A549 (cell line): ENCODE results near the gene CCDC188. TPM values are rescaled to one million over a fixed set of nuclear protein-coding genes. Genes with fewer than 3 reads are reported as not detected.

Experiments
- ATAC-seq, 2 experiments: fragments of 200-7000 bp in 1 of 2; fragments of >200 bp in 1 of 2; cut with Nextera tagmentation in 1 of 2; cut with Tn5 transposase in 1 of 2; 3 replicates each; pipeline versions ENCODE4 v1.8.0 to v1.9.1; 2018 to 2020; ENCODE audit warnings: mild to moderate bottlenecking in 1 of 2, moderate library complexity in 1 of 2
- CTCF ChIA-PET: fragments of 300-600 bp; sonication (Branson Sonifier 250); formaldehyde crosslinking; extraction: SDS; loops from one replicate; lab custom pipeline; 2021; ENCODE audit warnings: antibody characterized with exemption, inconsistent platforms; lab: Yijun Ruan, JAX
- POLR2A ChIA-PET: fragments of 350-600 bp; formaldehyde crosslinking; extraction: SDS; loops from one replicate; lab custom pipeline; 2021; ENCODE audit warnings: antibody characterized with exemption, inconsistent platforms; lab: Yijun Ruan, JAX
- DNase-seq, 2 experiments: peaks; one replicate each; pipeline versions ENCODE4 v3.0.0 to v3.0.0-alpha.2; 2011 to 2016; ENCODE audit warnings: low read depth in 1 of 2, low spot score in 1 of 2
- FAIRE-seq: peaks from 2 replicates; lab custom pipeline; 2011; peaks lifted over from hg19 to GRCh38; lab: Jason Lieb, UNC
- H3K27ac ChIP-seq, 2 experiments: fragments of >200 bp; sonication (Bioruptor Twin); formaldehyde crosslinking; 3 replicates each; pipeline ENCODE4 v1.5.1; 2016 to 2017
- H3K4me1 ChIP-seq: fragments of >200 bp; sonication (Bioruptor Twin); formaldehyde crosslinking; 3 replicates; pipeline ENCODE4 v1.6.1; 2016
- H3K4me2 ChIP-seq: fragments of >200 bp; sonication (Bioruptor Twin); formaldehyde crosslinking; 3 replicates; pipeline ENCODE4 v1.6.1; 2016
- H3K4me3 ChIP-seq: fragments of >200 bp; sonication (Bioruptor Twin); formaldehyde crosslinking; 3 replicates; pipeline ENCODE4 v1.5.1; 2016
- H3K9me3 ChIP-seq: fragments of >200 bp; sonication (Bioruptor Twin); formaldehyde crosslinking; 3 replicates; pipeline ENCODE4 v1.6.1; 2016
- ATOH8 ChIP-seq: fragments of 250-450 bp; sonication (Bioruptor Pico); IDR thresholded peaks from 2 replicates; pipeline ENCODE4 v1.5.0; 2020; ENCODE audit warnings: low read depth, mild to moderate bottlenecking, moderate library complexity
- BHLHE40 ChIP-seq: IDR thresholded peaks from 2 replicates; pipeline ENCODE4 v1.6.1; 2012; ENCODE audit warnings: low read depth, low read length, inconsistent platforms
- CEBPB ChIP-seq, 2 experiments: fragments of >200 bp in 1 of 2; sonication (Bioruptor Twin) in 1 of 2; formaldehyde crosslinking in 1 of 2; IDR thresholded peaks; 2 replicates each; pipeline ENCODE4 v1.6.1; 2012 to 2016
- CTCF ChIP-seq: fragments of >200 bp; sonication (Bioruptor Twin); formaldehyde crosslinking; IDR thresholded peaks from 3 replicates; pipeline ENCODE4 v1.5.1; 2016
- EHMT2 ChIP-seq: fragments of 200-600 bp; sonication (generic); IDR thresholded peaks from 2 replicates; pipeline ENCODE4 v1.6.1; 2016; ENCODE audit warnings: antibody characterized with exemption, low read depth, mild to moderate bottlenecking, moderate library complexity
- EP300 ChIP-seq, 2 experiments: fragments of >200 bp; sonication (Bioruptor Twin); formaldehyde crosslinking; IDR thresholded peaks; 2 replicates in 1 of 2; 3 replicates in 1 of 2; pipeline ENCODE4 v1.6.1; 2016 to 2017
- FOSB ChIP-seq: fragments of 250-450 bp; sonication (Bioruptor Pico); IDR thresholded peaks from 2 replicates; pipeline ENCODE4 v1.5.0; 2020; ENCODE audit warnings: mild to moderate bottlenecking, moderate library complexity
- GATA3 ChIP-seq: IDR thresholded peaks from 2 replicates; pipeline ENCODE4 v1.6.1; 2012; ENCODE audit warnings: borderline replicate concordance
- HES2 ChIP-seq: fragments of >200 bp; sonication (Bioruptor Twin); formaldehyde crosslinking; IDR thresholded peaks from 2 replicates; pipeline ENCODE4 v1.6.1; 2016
- HMGXB4 ChIP-seq: fragments of 250-450 bp; sonication (Bioruptor Pico); IDR thresholded peaks from 2 replicates; pipeline ENCODE4 v1.5.0; 2021; ENCODE audit warnings: mild to moderate bottlenecking, moderate library complexity, borderline replicate concordance
- HOXB5 ChIP-seq: fragments of 250-450 bp; sonication (Bioruptor Pico); IDR thresholded peaks from 2 replicates; pipeline ENCODE4 v1.5.0; 2020; ENCODE audit warnings: mild to moderate bottlenecking, moderate library complexity
- NFE2L2 ChIP-seq: fragments of 150-350 bp; conservative IDR thresholded peaks from 2 replicates; pipeline ENCODE4 v1.6.1; 2014; ENCODE audit warnings: low read length
- NR3C1 ChIP-seq: fragments of >200 bp; sonication (Bioruptor Twin); formaldehyde crosslinking; IDR thresholded peaks from 3 replicates; pipeline ENCODE4 v1.6.1; 2017
- POLR2AphosphoS2 ChIP-seq: conservative IDR thresholded peaks from 2 replicates; pipeline ENCODE4 v1.6.1; 2012; ENCODE audit warnings: low read length, improper control_type of control experiment, inconsistent platforms
- RAD21 ChIP-seq, 2 experiments: fragments of >200 bp in 1 of 2; sonication (Bioruptor Twin) in 1 of 2; formaldehyde crosslinking in 1 of 2; IDR thresholded peaks in 1 of 2; conservative IDR thresholded peaks in 1 of 2; 2 replicates in 1 of 2; 3 replicates in 1 of 2; pipeline ENCODE4 v1.6.1; 2012 to 2018; ENCODE audit warnings: inconsistent platforms in 1 of 2
- RARB ChIP-seq: fragments of 250-450 bp; sonication (Bioruptor Pico); IDR thresholded peaks from 2 replicates; pipeline ENCODE4 v1.8.0; 2021; ENCODE audit warnings: mild to moderate bottlenecking, moderate library complexity
- ZC3H11A ChIP-seq: fragments of 450-650 bp; IDR thresholded peaks from 2 replicates; pipeline ENCODE4 v1.6.1; 2014; ENCODE audit warnings: antibody characterized with exemption, mild to moderate bottlenecking
- WGBS: methylation state at CpG from one replicate; pipeline ENCODE4 v1.1.6; 2017; ENCODE audit errors: missing lambda C conversion rate; 5-methylcytosine and 5-hydroxymethylcytosine counted together
- polyA plus RNA-seq, 4 experiments: library from polyadenylated mRNA; depleted of rRNA in 3 of 4; stranded (reverse); fragments of >200 nt; fragmentation: RNase III in 1 of 4; extraction: RNeasy Plus Mini Kit Qiagen cat#74134 plus additional on column Dnase treatment in 1 of 4; gene quantifications; 2 replicates in 3 of 4; 3 replicates in 1 of 4; pipeline ENCODE4 v1.2.3, GENCODE V29; 2011 to 2017

CCDC188 gene
- polyA plus RNA-seq, 2 of the 4 experiments (the other 2 are of a cell fraction) = not detected

- no peak overlapping the region for H3K4me2 ChIP-seq
- WGBS = 10% methylated on average over 2 of the region's 9 CpGs
- TF ChIP-seq FOSB (CRISPR knock-in tag) = no peak
- TF ChIP-seq HMGXB4 = no peak
- no peak for TF ChIP-seq HES2
- H3K9me3 ChIP-seq = no peaks in the 10 kb centered on the region
- FAIRE-seq (no peak), ATAC-seq (no peak), DNase-seq (no peak)
- CTCF ChIA-PET = interaction anchor here (1.3 kb wide), 1 partner anchor 10 kb away, joined by 5 read pairs; no protein-coding TSS in a partner anchor
- H3K4me3 ChIP-seq = no peak overlapping the region
- no peaks in the 10 kb centered on the region for H3K4me1 ChIP-seq
- POLR2A ChIA-PET = no interaction called here
- H3K27ac ChIP-seq = no peak overlapping the region
Observed at GRCh38 chr22:20166703-20167102, 15.8 kb upstream of the CCDC188 start.

- Histone ChIP-seq H3K27ac (no peak overlapping the region), H3K4me3 (no peak overlapping the region), H3K4me1 (no peaks in the 10 kb centered on the region), H3K4me2 (no peak overlapping the region), H3K9me3 (no peaks in the 10 kb centered on the region)
- WGBS = 26% methylated on average over 7 of the region's 7 CpGs
- POLR2A ChIA-PET = no interaction called here
- TF ChIP-seq GATA3 (no peak), FOSB (CRISPR knock-in tag) (no peak), CEBPB (IDR thresholded peaks at IDR 0.05) (no peak), BHLHE40 (no peak), HMGXB4 (no peak), POLR2AphosphoS2 (no peak), CTCF (no peak), HES2 (no peak), EHMT2 (no peak), ZC3H11A (no peak), NR3C1 (no peak), ATOH8 (CRISPR knock-in tag) (no peak)
- FAIRE-seq (no peak), DNase-seq (no peak), ATAC-seq (no peak)
- CTCF ChIA-PET = no interaction called here
Observed at GRCh38 chr22:20165913-20166312, 15.1 kb upstream of the CCDC188 start.

- no peak overlapping the region for H3K27ac ChIP-seq
- ATAC-seq = no peak
Observed at GRCh38 chr22:20165421-20165820, 14.6 kb upstream of the CCDC188 start.

More at GRCh38 chr22:20165421-20165820, 14.6 kb upstream of the CCDC188 start:
- Histone ChIP-seq H3K4me2 (no peak overlapping the region), H3K4me3 (no peak overlapping the region), H3K4me1 (no peaks in the 10 kb centered on the region), H3K9me3 (no peaks in the 10 kb centered on the region)
- no peak for DNase-seq
- TF ChIP-seq NFE2L2 (no peak), HOXB5 (no peak), CEBPB (IDR thresholded peaks at IDR 0.05) (no peak), RARB (CRISPR knock-in tag) (no peak), EP300 (IDR thresholded peaks at IDR 0.05) (no peak), RAD21 (conservative IDR thresholded peaks at IDR 0.05 in 1 of 2, IDR thresholded peaks at IDR 0.05 in 1 of 2) (no peak)
- POLR2A ChIA-PET = no interaction called here
- FAIRE-seq = no peak
- WGBS = 30% methylated on average over 2 of the region's 12 CpGs
- CTCF ChIA-PET = no interaction called here
